SK-N-SH (cell line): ENCODE results near the gene HNF1A.

Experiments used
- FOXM1 ChIP-seq: IDR thresholded peaks from 2 replicates; pipeline ENCODE4 v1.4.0; 2012; ENCODE audit warnings: low read depth, mild to moderate bottlenecking
- NRF1 ChIP-seq: IDR thresholded peaks from 2 replicates; pipeline ENCODE4 v1.6.1; 2012; ENCODE audit warnings: low read depth, mild to moderate bottlenecking, low read length
- RXRA ChIP-seq: IDR thresholded peaks from 2 replicates; pipeline ENCODE4 v1.4.0; 2012; ENCODE audit warnings: low read depth, mild to moderate bottlenecking, borderline replicate concordance
- TF ChIP-seq, protein P1 (sequence below): fragments of 200-600 bp; sonication (generic); IDR thresholded peaks from 2 replicates; pipeline ENCODE4 v1.6.1; 2017; ENCODE audit warnings: antibody characterized with exemption, mild to moderate bottlenecking, moderate library complexity

DNA sequence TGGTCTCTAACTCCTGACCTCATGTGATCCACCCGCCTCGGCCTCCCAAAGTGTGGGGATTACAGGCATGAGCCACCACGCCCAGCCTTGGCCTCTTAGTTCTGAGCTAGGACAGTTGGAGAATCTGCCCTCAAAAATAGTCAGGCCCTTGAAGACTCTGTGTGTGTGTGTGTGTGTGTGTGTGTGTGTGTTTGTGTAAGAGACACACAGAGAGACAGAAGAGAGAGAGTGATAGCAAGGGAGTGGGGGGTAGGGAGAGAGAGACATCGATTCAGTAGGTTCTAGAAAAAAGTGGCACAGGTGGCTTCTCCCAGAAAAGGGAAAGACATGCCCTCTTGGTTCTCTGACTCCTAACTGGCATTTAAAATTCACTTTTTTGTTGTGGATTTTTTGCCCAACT is 5.4 kb downstream of the HNF1A start:
- TF ChIP-seq RXRA, result no peak
- TF ChIP-seq, protein P1, sequence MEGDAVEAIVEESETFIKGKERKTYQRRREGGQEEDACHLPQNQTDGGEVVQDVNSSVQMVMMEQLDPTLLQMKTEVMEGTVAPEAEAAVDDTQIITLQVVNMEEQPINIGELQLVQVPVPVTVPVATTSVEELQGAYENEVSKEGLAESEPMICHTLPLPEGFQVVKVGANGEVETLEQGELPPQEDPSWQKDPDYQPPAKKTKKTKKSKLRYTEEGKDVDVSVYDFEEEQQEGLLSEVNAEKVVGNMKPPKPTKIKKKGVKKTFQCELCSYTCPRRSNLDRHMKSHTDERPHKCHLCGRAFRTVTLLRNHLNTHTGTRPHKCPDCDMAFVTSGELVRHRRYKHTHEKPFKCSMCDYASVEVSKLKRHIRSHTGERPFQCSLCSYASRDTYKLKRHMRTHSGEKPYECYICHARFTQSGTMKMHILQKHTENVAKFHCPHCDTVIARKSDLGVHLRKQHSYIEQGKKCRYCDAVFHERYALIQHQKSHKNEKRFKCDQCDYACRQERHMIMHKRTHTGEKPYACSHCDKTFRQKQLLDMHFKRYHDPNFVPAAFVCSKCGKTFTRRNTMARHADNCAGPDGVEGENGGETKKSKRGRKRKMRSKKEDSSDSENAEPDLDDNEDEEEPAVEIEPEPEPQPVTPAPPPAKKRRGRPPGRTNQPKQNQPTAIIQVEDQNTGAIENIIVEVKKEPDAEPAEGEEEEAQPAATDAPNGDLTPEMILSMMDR, result no peak
- TF ChIP-seq FOXM1, result no peak
- no peak for TF ChIP-seq NRF1
